Effector memory CD8-positive, alpha-beta T cell (primary cell): Measurements from ENCODE around the gene INO80D.
"Not testable (repeated sequence)": the region's sequence is repeated elsewhere in the genome, so short reads cannot be mapped to it uniquely, and the experiment has no call there.

ENCODE experiments used
- ATAC-seq: fragments of 150-1000 bp; cut with Tn5 transposase; replicated peaks from 2 replicates; pipeline ENCODE4 v1.10.0; 2021; ENCODE audit warnings: mild to moderate bottlenecking, moderate library complexity
- DNase-seq, 3 experiments: peaks; one replicate each; pipeline ENCODE4 v3.0.0; 2021
- H3K27ac Mint-ChIP-seq, 2 donors: one replicate each; pipeline ENCODE4 v1.8.0; 2022; ENCODE audit warnings: mild to moderate bottlenecking in 2 of 2, mixed read lengths in 2 of 2, moderate library complexity in 2 of 2
- H3K27me3 Mint-ChIP-seq, 2 donors: one replicate each; pipeline ENCODE4 v1.8.0; 2022; ENCODE audit warnings: mixed read lengths in 2 of 2
- H3K36me3 Mint-ChIP-seq: one replicate; pipeline ENCODE4 v1.8.0; 2022; ENCODE audit warnings: mild to moderate bottlenecking, moderate library complexity, mixed read lengths; ENCODE audit not compliant: insufficient read depth
- H3K4me1 Mint-ChIP-seq, 2 donors: one replicate each; pipeline ENCODE4 v1.8.0; 2022; ENCODE audit warnings: low read depth in 2 of 2, mixed read lengths in 2 of 2
- H3K4me3 Mint-ChIP-seq, 2 donors: one replicate each; pipeline ENCODE4 v1.8.0; 2022; ENCODE audit warnings: mild to moderate bottlenecking in 2 of 2, mixed read lengths in 2 of 2, moderate library complexity in 2 of 2
- H3K9me3 Mint-ChIP-seq, 2 donors: one replicate each; pipeline ENCODE4 v1.8.0; 2022; ENCODE audit warnings: mixed read lengths in 2 of 2

The INO80D gene

DNA sequence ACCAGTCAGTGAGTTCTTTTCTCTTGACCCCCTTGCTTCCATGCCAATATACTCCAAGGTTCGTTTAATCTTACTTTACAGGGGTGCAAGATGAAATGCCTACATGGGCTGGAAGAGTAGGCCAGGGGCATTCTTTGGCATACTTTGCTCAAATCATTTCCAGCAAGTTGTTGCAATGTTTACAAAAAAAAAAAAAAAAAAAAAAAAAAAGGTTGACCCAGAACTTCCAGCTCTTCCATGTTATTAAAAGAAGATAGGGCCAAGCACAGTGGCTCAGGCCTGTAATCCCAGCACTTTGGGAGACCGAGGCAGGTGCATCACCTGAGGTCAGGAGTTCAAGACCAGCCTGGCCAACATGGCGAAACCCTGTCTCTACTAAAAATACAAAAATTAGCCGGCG lies 8.1 kb downstream of the INO80D start:
- not testable (repeated sequence) for H3K9me3 Mint-ChIP-seq, DNase-seq, H3K27me3 Mint-ChIP-seq, H3K4me3 Mint-ChIP-seq, ATAC-seq, H3K36me3 Mint-ChIP-seq
- Mint-ChIP-seq H3K27ac (peak overlapping the region in 1 of 2 donors; percentile 59), H3K4me1 (peaks cover 24 to 38% of the 10 kb centered on the region in 2 donors)

GRCh38 chr2:206075113-206075512 lies 10.9 kb downstream of the INO80D start:
- no peaks in the 10 kb centered on the region for H3K27me3 Mint-ChIP-seq
- H3K9me3 Mint-ChIP-seq, result no peaks in the 10 kb centered on the region
- peaks cover 9% of the 10 kb centered on the region for H3K36me3 Mint-ChIP-seq
- no peak overlapping the region for H3K27ac Mint-ChIP-seq
- no peak overlapping the region for H3K4me3 Mint-ChIP-seq
- DNase-seq, result no peak
- no peak for ATAC-seq
- peaks cover 20 to 42% of the 10 kb centered on the region in 2 donors for H3K4me1 Mint-ChIP-seq

GRCh38 chr2:206071807-206072206 lies 14.2 kb downstream of the INO80D start:
- H3K27me3 Mint-ChIP-seq, result no peaks in the 10 kb centered on the region
- ATAC-seq, result no peak
- H3K27ac Mint-ChIP-seq, result peak overlapping the region in 1 of 2 donors; percentile 4
- peaks cover 7% of the 10 kb centered on the region for H3K36me3 Mint-ChIP-seq
- H3K4me3 Mint-ChIP-seq, result no peak overlapping the region
- no peak for DNase-seq
- no peaks in the 10 kb centered on the region for H3K9me3 Mint-ChIP-seq
- peaks cover 14 to 39% of the 10 kb centered on the region in 2 donors for H3K4me1 Mint-ChIP-seq

DNA sequence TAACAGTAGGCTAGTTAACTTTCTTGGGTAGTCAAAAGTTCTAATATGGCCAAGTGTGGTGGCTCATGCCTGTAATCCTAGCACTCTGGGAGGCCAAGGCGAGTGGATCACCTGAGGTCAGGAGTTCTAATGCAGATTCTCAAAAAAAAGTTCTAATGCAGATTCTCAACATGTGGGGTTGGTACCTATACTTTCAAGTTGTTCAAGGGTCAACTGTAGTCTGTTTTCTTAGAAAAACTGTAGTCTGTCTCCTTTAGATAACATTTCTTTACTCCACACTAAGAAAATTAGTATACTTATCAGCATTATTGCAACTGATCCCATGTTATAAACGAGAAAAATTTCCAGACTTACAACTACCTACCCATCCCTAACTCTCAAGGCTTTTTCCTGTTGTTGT lies 16.6 kb downstream of the INO80D start:
- DNase-seq (no peak), ATAC-seq (no peak)
- Mint-ChIP-seq H3K4me1 (peaks cover 19 to 47% of the 10 kb centered on the region in 2 donors), H3K27ac (peak overlapping the region in 1 of 2 donors; percentile 44), H3K36me3 (peaks cover 7% of the 10 kb centered on the region), H3K27me3 (no peaks in the 10 kb centered on the region), H3K9me3 (no peaks in the 10 kb centered on the region), H3K4me3 (no peak overlapping the region)

DNA sequence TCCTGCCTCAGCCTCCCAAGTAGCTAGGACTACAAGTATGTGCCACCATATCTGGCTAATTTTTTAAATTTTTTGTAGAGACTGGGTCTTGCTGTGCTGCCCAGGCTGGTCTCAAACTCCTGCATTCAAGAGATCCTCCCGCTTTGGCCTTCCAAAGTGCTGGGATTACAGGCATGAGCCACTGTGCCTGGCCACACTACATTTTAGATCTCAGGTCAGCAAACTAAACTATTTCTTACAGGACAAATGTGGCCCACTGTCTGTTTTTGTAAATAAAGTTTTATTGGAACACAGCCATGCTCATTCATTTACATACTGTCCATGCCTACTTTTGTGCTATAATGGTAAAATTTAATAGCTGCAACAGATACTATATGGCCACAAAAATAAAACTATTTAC lies 17.8 kb downstream of the INO80D start:
- Mint-ChIP-seq H3K27me3 (no peaks in the 10 kb centered on the region), H3K9me3 (no peaks in the 10 kb centered on the region), H3K4me3 (no peak overlapping the region), H3K4me1 (peaks cover 18 to 51% of the 10 kb centered on the region in 2 donors), H3K36me3 (peaks cover 10% of the 10 kb centered on the region), H3K27ac (no peak overlapping the region)
- no peak for DNase-seq
- ATAC-seq, result no peak

DNA sequence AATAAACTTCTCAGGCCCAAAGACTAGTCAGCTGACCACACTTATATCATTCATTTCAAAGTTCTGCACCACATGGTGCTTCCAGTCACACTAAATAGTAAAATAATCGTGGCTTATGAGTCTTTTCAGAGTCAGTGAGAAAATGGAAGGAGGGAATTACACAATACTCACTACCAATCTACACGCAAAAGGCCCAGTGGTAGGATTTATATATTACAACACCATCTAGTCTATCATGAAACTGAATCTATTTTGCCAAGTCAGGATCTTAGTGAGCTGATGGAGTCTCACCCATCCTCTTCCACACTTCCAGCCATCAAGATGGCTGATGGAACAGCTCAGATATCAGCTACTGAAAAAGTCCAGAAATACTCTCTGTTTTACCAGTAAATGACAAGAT lies 21.9 kb downstream of the INO80D start:
- ATAC-seq, result no peak
- Mint-ChIP-seq H3K4me3 (no peak overlapping the region), H3K4me1 (peaks cover 11 to 35% of the 10 kb centered on the region in 2 donors), H3K27me3 (no peaks in the 10 kb centered on the region), H3K27ac (no peak overlapping the region), H3K9me3 (no peaks in the 10 kb centered on the region), H3K36me3 (peaks cover 35% of the 10 kb centered on the region)
- DNase-seq, result no peak

- Mint-ChIP-seq H3K4me3 (peak overlapping the region in 1 of 2 donors; percentile 21), H3K9me3 (no peaks in the 10 kb centered on the region), H3K27me3 (no peaks in the 10 kb centered on the region), H3K4me1 (peaks cover 9 to 35% of the 10 kb centered on the region in 2 donors), H3K36me3 (peaks cover 39% of the 10 kb centered on the region), H3K27ac (peak overlapping the region; percentile 18 to 38)
- ATAC-seq, result no peak
- DNase-seq, result no peak
These were observed 22.3 kb downstream of the INO80D start for GRCh38 chr2:206063635-206064034.

GRCh38 chr2:206062724-206063123 lies 23.2 kb downstream of the INO80D start:
- Mint-ChIP-seq H3K4me1 (peaks cover 8 to 35% of the 10 kb centered on the region in 2 donors), H3K27ac (peak overlapping the region; percentile 18 to 38), H3K4me3 (no peak overlapping the region), H3K9me3 (no peaks in the 10 kb centered on the region), H3K27me3 (no peaks in the 10 kb centered on the region), H3K36me3 (peaks cover 47% of the 10 kb centered on the region)
- DNase-seq (no peak), ATAC-seq (no peak)

GRCh38 chr2:206056286-206056685 lies 29.7 kb downstream of the INO80D start:
- peak overlapping the region in 1 of 2 donors; percentile 87 for H3K27ac Mint-ChIP-seq
- ATAC-seq, result no peak
- DNase-seq, result no peak
- H3K9me3 Mint-ChIP-seq, result no peaks in the 10 kb centered on the region
- H3K36me3 Mint-ChIP-seq, result peaks cover 76% of the 10 kb centered on the region
- H3K27me3 Mint-ChIP-seq, result no peaks in the 10 kb centered on the region
- peak overlapping the region in 1 of 2 donors; percentile 20 for H3K4me3 Mint-ChIP-seq
- peaks cover 10 to 11% of the 10 kb centered on the region in 2 donors for H3K4me1 Mint-ChIP-seq

DNA sequence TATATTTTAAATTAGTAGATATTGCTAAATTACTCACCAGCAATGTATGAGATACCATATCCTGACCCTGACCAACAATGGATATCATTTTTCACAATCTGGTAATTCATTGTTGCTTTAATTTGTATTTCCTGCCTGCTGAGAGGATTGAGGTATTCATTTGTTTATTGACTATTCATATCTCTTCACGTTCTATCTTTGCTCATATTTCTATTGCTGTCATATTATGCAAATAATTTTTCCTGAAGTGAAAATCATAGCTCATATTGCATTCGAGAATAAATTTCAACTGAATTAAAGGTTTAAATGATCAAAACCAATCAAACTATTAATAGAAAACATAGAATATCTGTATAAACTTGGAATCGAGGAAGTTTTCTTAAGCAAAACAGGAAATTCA lies 31.0 kb downstream of the INO80D start:
- Mint-ChIP-seq H3K27ac (peak overlapping the region in 1 of 2 donors; percentile 8), H3K36me3 (peaks cover 83% of the 10 kb centered on the region), H3K9me3 (no peaks in the 10 kb centered on the region), H3K4me3 (no peak overlapping the region), H3K4me1 (peaks cover 10 to 11% of the 10 kb centered on the region in 2 donors), H3K27me3 (no peaks in the 10 kb centered on the region)
- DNase-seq (no peak), ATAC-seq (no peak)

DNA sequence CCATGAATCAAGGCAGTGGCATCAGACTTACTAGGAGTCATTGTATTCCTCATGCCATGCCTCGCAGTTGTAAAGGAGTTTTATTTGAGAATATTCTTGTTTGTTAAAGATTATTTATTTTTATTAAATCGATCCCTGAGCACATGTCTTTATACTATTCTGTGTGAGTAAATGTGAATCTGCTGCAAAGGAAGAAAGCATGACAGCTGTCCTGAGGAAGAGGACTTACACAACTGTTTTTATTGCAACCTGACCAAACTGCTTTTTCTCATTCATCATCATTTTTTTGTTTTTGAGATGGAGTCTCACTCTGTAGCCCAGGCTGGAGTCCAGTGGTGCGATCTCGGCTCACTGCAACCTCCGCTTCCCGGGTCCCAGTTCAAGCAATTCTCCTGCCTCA lies 34.1 kb downstream of the INO80D start:
- H3K27ac Mint-ChIP-seq, result peak overlapping the region in 1 of 2 donors; percentile 32
- H3K36me3 Mint-ChIP-seq, result peaks cover 70% of the 10 kb centered on the region
- DNase-seq, result no peak
- H3K4me1 Mint-ChIP-seq, result peaks cover 12 to 15% of the 10 kb centered on the region in 2 donors
- no peaks in the 10 kb centered on the region for H3K27me3 Mint-ChIP-seq
- no peaks in the 10 kb centered on the region for H3K9me3 Mint-ChIP-seq
- ATAC-seq, result no peak
- no peak overlapping the region for H3K4me3 Mint-ChIP-seq

DNA sequence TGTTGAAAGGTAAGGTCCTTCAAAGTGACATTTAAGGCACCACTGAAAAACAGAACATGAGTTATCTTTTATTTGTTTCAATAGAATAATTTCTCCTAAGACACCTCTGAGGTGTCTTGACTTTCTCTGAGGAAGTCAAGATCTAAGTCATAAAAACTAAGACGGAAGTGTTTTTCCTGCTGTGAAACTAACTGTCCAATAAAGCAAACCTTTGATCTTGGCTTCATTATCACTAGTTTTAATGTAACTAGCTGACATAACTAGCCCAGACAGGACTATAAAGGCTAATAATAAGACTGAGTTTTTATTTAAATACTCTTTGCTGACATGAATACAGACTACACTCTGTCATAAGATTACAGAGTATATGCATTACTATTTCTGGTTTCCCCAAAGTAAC lies 36.6 kb downstream of the INO80D start:
- H3K4me3 Mint-ChIP-seq, result no peak overlapping the region
- no peaks in the 10 kb centered on the region for H3K9me3 Mint-ChIP-seq
- H3K27me3 Mint-ChIP-seq, result no peaks in the 10 kb centered on the region
- H3K4me1 Mint-ChIP-seq, result peaks cover 2 to 15% of the 10 kb centered on the region in 2 donors
- DNase-seq, result no peak
- ATAC-seq, result no peak
- H3K36me3 Mint-ChIP-seq, result peaks cover 69% of the 10 kb centered on the region
- peak overlapping the region in 1 of 2 donors; percentile 67 for H3K27ac Mint-ChIP-seq

DNA sequence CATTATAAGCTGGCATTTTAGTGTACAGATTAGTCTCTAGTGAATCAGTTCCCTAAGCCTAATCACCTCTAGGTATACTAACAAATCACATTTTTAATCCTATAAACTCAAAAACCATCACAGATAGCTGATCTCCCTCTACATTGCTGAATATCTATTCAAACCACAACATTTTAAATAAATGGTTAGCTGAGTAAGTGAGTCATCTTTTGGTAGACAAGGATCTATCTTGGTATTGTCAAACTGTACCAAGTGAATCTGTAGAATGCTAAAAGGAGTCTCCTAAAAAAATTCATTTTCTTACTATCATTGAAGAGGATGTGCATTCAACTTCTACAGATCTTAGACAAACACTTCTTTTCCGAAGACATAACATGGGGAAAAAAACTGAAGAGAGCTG lies 40.7 kb downstream of the INO80D start:
- no peaks in the 10 kb centered on the region for H3K27me3 Mint-ChIP-seq
- peak overlapping the region in 1 of 2 donors; percentile 11 for H3K27ac Mint-ChIP-seq
- no peak for DNase-seq
- ATAC-seq, result no peak
- peaks cover 59% of the 10 kb centered on the region for H3K36me3 Mint-ChIP-seq
- no peaks in the 10 kb centered on the region for H3K9me3 Mint-ChIP-seq
- H3K4me1 Mint-ChIP-seq, result peaks cover 7 to 30% of the 10 kb centered on the region in 2 donors
- no peak overlapping the region for H3K4me3 Mint-ChIP-seq

- H3K27me3 Mint-ChIP-seq, result no peaks in the 10 kb centered on the region
- no peak overlapping the region for H3K27ac Mint-ChIP-seq
- H3K4me1 Mint-ChIP-seq, result peaks cover 9 to 39% of the 10 kb centered on the region in 2 donors
- ATAC-seq, result no peak
- H3K4me3 Mint-ChIP-seq, result no peak overlapping the region
- peaks cover 51% of the 10 kb centered on the region for H3K36me3 Mint-ChIP-seq
- DNase-seq, result no peak
- no peaks in the 10 kb centered on the region for H3K9me3 Mint-ChIP-seq
These were observed 45.4 kb downstream of the INO80D start for GRCh38 chr2:206040525-206040924.

DNA sequence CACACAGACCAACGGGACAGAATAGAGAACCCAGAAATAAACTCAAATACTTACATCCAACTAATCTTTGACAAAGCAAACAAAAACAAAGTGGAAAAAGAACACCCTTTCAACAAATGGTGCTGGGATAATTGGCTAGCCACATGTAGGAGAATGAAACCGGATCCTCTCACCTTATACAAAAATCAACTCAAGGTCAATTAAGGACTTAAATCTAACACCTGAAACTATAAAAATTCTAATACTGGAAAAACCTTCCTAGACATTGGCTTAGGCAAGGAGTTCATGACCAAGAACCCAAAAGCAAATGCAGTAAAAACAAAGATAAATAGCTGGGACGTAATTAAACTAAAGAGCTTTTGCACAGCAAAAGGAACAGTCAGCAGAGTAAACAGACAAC lies 50.6 kb downstream of the INO80D start:
- not testable (repeated sequence) for H3K27ac Mint-ChIP-seq, H3K4me3 Mint-ChIP-seq, ATAC-seq, H3K27me3 Mint-ChIP-seq, H3K9me3 Mint-ChIP-seq, DNase-seq
- peaks cover 39 to 66% of the 10 kb centered on the region in 2 donors for H3K4me1 Mint-ChIP-seq
- peaks cover 29% of the 10 kb centered on the region for H3K36me3 Mint-ChIP-seq
